Peyer's patch (tissue), 4 donors: Measurements from ENCODE around the gene CELSR2.

Source experiments
- CTCF ChIP-seq, 6 experiments: fragments of 450-650 bp in 4 of 6; fragments of 200-600 bp in 2 of 6; sonication (generic) in 1 of 6; IDR thresholded peaks; one replicate each; pipeline ENCODE4 v1.5.1; 2017 to 2019; ENCODE audit warnings: antibody characterized with exemption in 6 of 6, mild to moderate bottlenecking in 3 of 6, moderate library complexity in 1 of 6
- POLR2A ChIP-seq, 2 donors: fragments of 450-650 bp; IDR thresholded peaks; one replicate each; pipeline ENCODE4 v1.5.1; 2017; ENCODE audit warnings: antibody characterized with exemption in 2 of 2, mild to moderate bottlenecking in 2 of 2, moderate library complexity in 2 of 2

- TF ChIP-seq CTCF (IDR thresholded peaks at IDR 0.05) (no peak), POLR2A (IDR thresholded peaks at IDR 0.05) (no peak)
Observed at GRCh38 chr1:109208394-109208793, 40.9 kb upstream of the CELSR2 start.
